Parathyroid adenoma (tissue), 2 donors: ENCODE measurements around the gene RAPGEF1.

Source experiments
- H2AFZ ChIP-seq: fragments of 300-600 bp; sonication (generic); one replicate; pipeline ENCODE4 v1.7.0; 2017; ENCODE audit warnings: antibody characterized with exemption, mild to moderate bottlenecking
- H3K27ac ChIP-seq: fragments of 300-600 bp; sonication (generic); one replicate; pipeline ENCODE4 v1.7.0; 2017
- H3K27me3 ChIP-seq: fragments of 300-600 bp; sonication (generic); one replicate; pipeline ENCODE4 v1.7.0; 2017; ENCODE audit warnings: low read length; ENCODE audit not compliant: control insufficient read depth, insufficient read depth
- H3K36me3 ChIP-seq: fragments of 300-600 bp; sonication (generic); one replicate; pipeline ENCODE4 v1.7.0; 2017; ENCODE audit warnings: low read length; ENCODE audit not compliant: control insufficient read depth, insufficient read depth
- H3K4me1 ChIP-seq: fragments of 300-600 bp; sonication (generic); one replicate; pipeline ENCODE4 v1.7.0; 2017; ENCODE audit warnings: control low read depth
- H3K4me2 ChIP-seq: fragments of 300-600 bp; sonication (generic); one replicate; pipeline ENCODE4 v1.7.0; 2017; ENCODE audit warnings: low read length
- H3K4me3 ChIP-seq: fragments of 300-600 bp; sonication (generic); one replicate; pipeline ENCODE4 v1.7.0; 2017; ENCODE audit warnings: low read depth, low read length
- H3K79me2 ChIP-seq: fragments of 300-600 bp; sonication (generic); one replicate; pipeline ENCODE4 v1.7.0; 2017; ENCODE audit warnings: control low read depth
- H3K9ac ChIP-seq: fragments of 300-600 bp; sonication (generic); one replicate; pipeline ENCODE4 v1.7.0; 2017; ENCODE audit warnings: mild to moderate bottlenecking
- H3K9me3 ChIP-seq: fragments of 300-600 bp; sonication (generic); one replicate; pipeline ENCODE4 v1.7.0; 2017; ENCODE audit warnings: low read length; ENCODE audit not compliant: control insufficient read depth
- TF ChIP-seq, protein P1 (sequence below): fragments of 300-600 bp; sonication (generic); IDR thresholded peaks from one replicate; pipeline ENCODE4 v1.7.0; 2017; ENCODE audit warnings: antibody characterized with exemption, mild to moderate bottlenecking
- donor health status: primary hyperparathyroidism.

Gene RAPGEF1

DNA sequence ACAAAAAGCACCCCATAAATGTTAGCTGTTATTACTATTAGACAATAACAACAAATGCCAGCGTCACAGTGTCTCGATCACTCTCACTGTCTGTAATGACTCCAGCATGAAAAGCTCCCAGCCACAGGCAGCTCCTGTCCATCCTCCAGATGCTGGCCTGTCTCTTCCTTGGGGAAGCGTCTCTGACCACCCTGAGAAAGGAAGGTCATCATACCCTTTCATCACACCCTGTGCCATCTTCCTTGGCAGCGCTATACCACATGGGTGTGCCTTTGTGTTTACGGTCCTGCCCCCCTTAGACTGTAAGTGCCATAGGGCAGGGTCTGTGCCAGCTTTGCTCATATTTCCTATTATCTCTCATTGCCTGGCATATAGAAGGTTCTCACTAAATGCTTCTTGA lies 104.0 kb downstream of the RAPGEF1 start:
- Histone ChIP-seq H3K4me1 (no peaks in the 10 kb centered on the region), H3K79me2 (no peaks in the 10 kb centered on the region), H3K27me3 (no peaks in the 10 kb centered on the region), H2AFZ (no peak overlapping the region), H3K4me3 (no peak overlapping the region), H3K9ac (no peak overlapping the region), H3K36me3 (no peaks in the 10 kb centered on the region), H3K9me3 (no peaks in the 10 kb centered on the region), H3K27ac (no peak overlapping the region), H3K4me2 (no peak overlapping the region)
- TF ChIP-seq, protein P1, sequence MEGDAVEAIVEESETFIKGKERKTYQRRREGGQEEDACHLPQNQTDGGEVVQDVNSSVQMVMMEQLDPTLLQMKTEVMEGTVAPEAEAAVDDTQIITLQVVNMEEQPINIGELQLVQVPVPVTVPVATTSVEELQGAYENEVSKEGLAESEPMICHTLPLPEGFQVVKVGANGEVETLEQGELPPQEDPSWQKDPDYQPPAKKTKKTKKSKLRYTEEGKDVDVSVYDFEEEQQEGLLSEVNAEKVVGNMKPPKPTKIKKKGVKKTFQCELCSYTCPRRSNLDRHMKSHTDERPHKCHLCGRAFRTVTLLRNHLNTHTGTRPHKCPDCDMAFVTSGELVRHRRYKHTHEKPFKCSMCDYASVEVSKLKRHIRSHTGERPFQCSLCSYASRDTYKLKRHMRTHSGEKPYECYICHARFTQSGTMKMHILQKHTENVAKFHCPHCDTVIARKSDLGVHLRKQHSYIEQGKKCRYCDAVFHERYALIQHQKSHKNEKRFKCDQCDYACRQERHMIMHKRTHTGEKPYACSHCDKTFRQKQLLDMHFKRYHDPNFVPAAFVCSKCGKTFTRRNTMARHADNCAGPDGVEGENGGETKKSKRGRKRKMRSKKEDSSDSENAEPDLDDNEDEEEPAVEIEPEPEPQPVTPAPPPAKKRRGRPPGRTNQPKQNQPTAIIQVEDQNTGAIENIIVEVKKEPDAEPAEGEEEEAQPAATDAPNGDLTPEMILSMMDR = no peak

DNA sequence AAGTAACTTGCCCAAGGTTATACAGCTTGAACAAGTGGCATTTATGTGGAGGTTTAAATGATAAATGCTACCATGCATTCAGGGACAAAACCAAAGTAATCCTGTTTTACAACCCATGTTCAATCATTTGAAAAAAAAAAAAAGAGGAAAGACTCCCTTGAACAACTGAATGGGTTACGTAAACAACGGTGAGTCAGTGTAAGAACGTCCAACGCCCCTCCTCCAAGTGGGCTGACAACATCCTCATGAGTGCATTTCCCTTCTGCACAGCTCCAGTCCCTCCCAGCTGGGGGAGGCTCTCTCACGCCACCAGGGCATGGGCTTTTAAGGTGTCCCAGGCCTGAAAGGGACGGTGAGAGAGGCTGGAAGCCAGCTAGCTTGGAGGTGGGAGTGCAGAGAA lies 104.6 kb downstream of the RAPGEF1 start:
- no peaks in the 10 kb centered on the region for H3K36me3 ChIP-seq
- H3K9me3 ChIP-seq = no peaks in the 10 kb centered on the region
- H3K4me2 ChIP-seq = no peak overlapping the region
- TF ChIP-seq, protein P1 = no peak
- no peaks in the 10 kb centered on the region for H3K27me3 ChIP-seq
- H3K27ac ChIP-seq = no peak overlapping the region
- H3K4me1 ChIP-seq = no peaks in the 10 kb centered on the region
- H3K79me2 ChIP-seq = no peaks in the 10 kb centered on the region
- no peak overlapping the region for H3K4me3 ChIP-seq
- H3K9ac ChIP-seq = no peak overlapping the region
- H2AFZ ChIP-seq = no peak overlapping the region

DNA sequence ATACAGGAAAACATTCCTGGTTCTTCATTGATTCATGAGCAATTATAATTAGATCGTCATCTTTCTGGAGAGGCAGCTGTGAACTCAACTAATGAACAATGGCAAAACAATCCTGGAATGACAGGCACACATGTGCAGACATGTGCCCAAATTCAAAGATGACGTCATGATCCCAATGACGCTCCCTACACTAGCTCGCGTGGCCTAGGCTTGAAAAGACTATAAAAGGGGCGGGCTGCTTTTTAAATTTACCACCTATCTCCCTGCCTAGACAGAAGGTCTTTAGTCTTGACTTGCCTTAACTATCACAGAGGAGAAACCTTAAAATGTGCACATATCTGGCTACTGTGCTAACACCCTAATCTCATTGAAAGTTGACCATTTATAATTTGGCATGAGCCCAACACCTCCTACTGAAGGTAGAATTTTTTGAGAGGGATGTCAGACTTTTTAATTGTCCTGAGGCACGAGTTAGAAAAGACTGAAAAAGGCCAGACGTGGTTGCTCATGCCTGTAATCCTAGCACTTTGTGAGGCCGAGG lies 106.3 kb downstream of the RAPGEF1 start:
- Histone ChIP-seq H3K9ac (no peak overlapping the region), H3K27ac (no peak overlapping the region), H3K27me3 (no peaks in the 10 kb centered on the region), H3K9me3 (no peaks in the 10 kb centered on the region), H3K4me1 (no peaks in the 10 kb centered on the region), H3K79me2 (no peaks in the 10 kb centered on the region), H3K36me3 (no peaks in the 10 kb centered on the region), H3K4me2 (no peak overlapping the region), H3K4me3 (no peak overlapping the region), H2AFZ (no peak overlapping the region)
- TF ChIP-seq, protein P1 = no peak

DNA sequence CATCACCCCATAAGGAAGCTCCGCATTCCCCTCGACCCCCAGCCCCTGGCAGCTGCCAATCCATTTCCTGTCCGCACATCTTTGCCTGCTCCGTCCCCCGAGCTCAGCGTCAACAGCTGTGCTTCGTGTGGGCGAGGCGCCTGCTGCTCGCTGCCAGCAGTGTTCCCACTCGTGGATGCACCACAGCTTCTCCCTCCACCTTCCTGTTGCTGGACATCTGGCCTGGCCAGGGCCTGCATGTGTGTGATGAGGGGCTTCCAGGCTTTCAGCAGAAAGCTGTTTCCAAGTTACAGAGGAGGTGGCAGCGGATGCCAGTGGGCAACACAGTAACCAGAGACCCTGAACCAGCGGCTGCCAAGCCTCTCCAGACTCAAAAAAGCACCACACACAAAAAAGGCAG lies 108.6 kb downstream of the RAPGEF1 start:
- Histone ChIP-seq H3K27ac (no peak overlapping the region), H3K9ac (no peak overlapping the region), H3K4me1 (no peaks in the 10 kb centered on the region), H3K36me3 (no peaks in the 10 kb centered on the region), H3K79me2 (no peaks in the 10 kb centered on the region), H3K27me3 (no peaks in the 10 kb centered on the region), H3K4me2 (no peak overlapping the region), H3K4me3 (no peak overlapping the region), H2AFZ (no peak overlapping the region), H3K9me3 (no peaks in the 10 kb centered on the region)
- TF ChIP-seq, protein P1 = no peak

DNA sequence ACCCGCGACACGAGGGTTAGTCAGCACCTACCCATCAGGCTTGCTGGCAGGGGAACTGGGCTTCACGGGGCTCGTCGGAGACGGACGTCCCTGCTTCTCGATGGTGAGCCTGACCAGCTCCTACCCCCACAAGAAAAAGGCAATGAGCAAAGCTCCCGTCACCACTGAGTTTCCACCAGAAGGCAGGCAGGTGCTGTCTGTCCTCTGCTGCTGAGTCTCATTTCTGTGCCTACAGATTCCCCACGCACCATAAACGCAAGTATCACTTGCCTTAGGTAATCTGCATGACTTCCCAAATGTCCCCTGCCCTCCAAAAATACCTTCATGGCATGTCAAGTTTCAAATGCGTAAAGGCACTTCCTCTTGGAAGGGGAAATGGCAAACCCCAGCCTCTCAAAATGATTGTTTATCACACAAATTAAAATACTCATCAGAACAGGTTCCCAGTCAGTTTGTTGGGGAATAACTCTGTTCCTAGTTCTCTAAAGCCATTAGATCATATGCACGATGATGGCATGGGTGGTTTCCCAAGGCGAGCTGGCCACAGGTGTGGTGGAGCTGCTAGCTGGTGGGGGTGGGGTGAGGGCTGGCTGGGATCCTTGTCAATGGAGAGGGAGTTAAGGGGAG lies 109.6 kb downstream of the RAPGEF1 start:
- TF ChIP-seq, protein P1 = no peak
- Histone ChIP-seq H3K4me3 (no peak overlapping the region), H2AFZ (no peak overlapping the region), H3K27ac (no peak overlapping the region), H3K79me2 (no peaks in the 10 kb centered on the region), H3K9ac (no peak overlapping the region), H3K9me3 (no peaks in the 10 kb centered on the region), H3K27me3 (no peaks in the 10 kb centered on the region), H3K4me1 (no peaks in the 10 kb centered on the region), H3K36me3 (no peaks in the 10 kb centered on the region), H3K4me2 (no peak overlapping the region)
